HG02943 (cell line): Measurements from ENCODE around the gene ZSCAN2.

Experiments used
- ATAC-seq: cut with Tn5 transposase; IDR thresholded peaks from one replicate; pipeline ENCODE4 v1.9.1; 2021; ENCODE audit warnings: mild to moderate bottlenecking, low read depth, moderate library complexity; ENCODE audit not compliant: unreplicated experiment

ZSCAN2 gene

GRCh38 chr15:84659904-84660781 is 59.3 kb downstream of the ZSCAN2 start:
- no peak for ATAC-seq

DNA sequence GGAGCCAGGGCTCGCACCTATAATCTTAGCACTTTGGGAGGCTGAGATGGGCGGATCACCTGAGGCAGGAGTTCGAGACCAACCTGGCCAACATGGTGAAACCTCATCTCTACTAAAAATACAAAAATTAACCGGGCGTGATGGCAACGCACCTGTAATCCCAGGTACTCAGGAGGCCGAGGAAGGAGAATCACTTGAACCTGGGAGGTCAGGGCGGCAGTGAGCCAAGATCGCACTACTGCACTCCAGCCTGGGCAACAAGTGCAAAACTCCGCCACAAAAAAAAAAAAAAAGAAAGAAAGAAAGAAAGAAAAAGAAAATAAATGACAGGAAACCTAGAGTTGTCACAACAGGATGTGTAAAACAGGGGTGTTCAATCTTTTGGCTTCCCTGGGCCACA is 60.2 kb downstream of the ZSCAN2 start:
- ATAC-seq, result no peak

DNA sequence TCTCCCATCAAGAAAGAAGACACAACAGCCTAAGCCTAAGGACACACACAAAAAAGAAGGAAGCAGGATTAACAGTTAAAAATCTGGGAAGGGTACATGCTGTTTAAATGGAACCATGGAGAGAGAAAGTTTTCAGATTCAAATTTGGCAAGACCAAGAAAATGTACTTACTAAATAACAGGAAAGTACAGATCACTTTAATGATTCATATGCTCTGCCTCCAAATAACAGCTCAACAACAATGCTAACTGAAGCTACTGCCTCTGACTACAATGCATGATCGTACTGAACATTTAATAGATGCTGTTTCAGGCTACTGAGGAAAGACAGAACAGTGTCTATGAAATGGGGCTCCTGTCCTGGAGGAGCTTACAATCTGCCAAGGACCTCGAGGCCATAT is 65.6 kb downstream of the ZSCAN2 start:
- ATAC-seq, result no peak

DNA sequence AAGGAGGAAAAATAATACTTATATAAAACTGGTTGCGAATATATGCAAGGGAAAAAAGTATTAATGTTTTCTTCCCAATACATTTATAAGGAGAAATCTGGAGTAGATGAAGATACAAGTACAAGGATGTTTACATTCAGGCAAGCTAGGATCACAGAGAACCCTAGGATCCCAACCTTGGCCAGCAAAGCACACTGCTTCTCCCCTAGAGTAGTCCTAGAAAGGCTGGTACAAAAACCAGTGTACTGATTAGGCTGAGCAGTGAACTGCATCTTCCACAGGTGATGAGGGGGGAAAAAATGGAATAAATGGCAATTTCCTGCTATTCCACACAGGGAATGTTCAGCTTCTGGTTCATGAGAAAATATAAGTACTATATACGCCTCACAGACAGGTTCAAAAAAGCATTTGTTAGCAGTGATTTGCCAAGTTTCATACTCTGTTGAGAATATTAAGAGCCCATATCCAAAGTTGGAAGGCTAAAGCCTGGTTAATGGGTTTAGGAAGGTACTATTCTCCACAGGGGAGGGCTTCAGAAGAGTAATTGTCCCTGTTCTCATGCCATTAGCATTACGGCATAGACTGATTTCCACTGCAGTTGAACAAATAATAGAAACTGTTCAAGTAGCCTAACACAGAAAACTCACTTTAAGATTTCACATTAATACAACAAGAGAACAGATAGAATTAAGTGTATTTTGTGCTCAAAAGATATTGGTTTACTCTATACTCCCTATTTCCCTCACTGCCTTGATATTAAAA is 67.6 kb downstream of the ZSCAN2 start:
- ATAC-seq, result no peak

GRCh38 chr15:84669726-84670125 is 68.9 kb downstream of the ZSCAN2 start:
- ATAC-seq, result no peak

- no peak for ATAC-seq
These were observed 70.4 kb downstream of the ZSCAN2 start for GRCh38 chr15:84671211-84671610.
